ENCODE results near the gene OBSL1. TPM values are rescaled to one million over a fixed set of nuclear protein-coding genes. Genes with fewer than 3 reads are reported as not detected.

Gene OBSL1
- total RNA-seq, 2 experiments from 2014 or later = 0.99 to 1.2 TPM

DNA sequence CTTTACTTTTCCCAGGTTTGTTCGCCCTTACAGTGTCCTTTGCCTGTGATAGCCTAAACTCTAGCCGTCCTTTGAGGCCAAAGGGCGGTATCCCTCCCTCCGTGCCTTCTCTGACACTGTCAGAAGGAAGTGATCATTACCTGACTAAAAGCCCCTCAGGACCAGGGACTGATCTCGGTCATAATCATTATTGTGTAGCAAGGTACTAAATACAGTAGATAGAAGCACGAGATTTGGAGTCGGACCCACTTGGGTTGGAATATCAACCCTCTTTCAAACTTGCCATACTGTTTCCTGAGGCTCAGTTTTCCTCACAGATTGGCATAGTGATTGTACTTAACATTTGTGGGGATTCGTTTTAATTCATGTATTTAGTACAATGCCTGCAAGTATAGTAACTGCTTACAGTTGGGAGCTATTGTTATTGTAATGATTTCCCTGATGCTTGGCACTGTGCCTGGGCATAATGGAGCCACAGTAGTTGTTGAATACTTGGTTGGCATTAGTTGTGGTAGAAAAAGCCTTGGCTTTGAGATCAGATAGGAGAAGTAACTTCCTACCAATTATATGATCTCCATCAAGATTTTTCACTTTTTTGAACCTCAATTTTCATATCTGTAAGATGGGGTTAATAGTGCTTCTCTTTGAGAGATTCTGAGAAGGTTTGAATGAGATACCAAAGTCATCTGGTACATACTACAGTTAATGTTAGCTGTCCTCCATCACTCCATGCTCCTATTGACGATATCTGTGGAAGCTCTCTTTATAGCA lies 27.2 kb upstream of the OBSL1 start:
- POLR2A ChIA-PET = interaction anchor here (0.6 kb wide), 2 partner anchors 20 to 114 kb away, joined by 3 to 4 read pairs; no protein-coding TSS in a partner anchor
- CTCF ChIA-PET = interaction anchor here (0.7 to 2.4 kb wide), 4 partner anchors 9 to 88 kb away, joined by 3 to 8 read pairs (median 3); partner anchors contain the start of genes CHPF and TMEM198

DNA sequence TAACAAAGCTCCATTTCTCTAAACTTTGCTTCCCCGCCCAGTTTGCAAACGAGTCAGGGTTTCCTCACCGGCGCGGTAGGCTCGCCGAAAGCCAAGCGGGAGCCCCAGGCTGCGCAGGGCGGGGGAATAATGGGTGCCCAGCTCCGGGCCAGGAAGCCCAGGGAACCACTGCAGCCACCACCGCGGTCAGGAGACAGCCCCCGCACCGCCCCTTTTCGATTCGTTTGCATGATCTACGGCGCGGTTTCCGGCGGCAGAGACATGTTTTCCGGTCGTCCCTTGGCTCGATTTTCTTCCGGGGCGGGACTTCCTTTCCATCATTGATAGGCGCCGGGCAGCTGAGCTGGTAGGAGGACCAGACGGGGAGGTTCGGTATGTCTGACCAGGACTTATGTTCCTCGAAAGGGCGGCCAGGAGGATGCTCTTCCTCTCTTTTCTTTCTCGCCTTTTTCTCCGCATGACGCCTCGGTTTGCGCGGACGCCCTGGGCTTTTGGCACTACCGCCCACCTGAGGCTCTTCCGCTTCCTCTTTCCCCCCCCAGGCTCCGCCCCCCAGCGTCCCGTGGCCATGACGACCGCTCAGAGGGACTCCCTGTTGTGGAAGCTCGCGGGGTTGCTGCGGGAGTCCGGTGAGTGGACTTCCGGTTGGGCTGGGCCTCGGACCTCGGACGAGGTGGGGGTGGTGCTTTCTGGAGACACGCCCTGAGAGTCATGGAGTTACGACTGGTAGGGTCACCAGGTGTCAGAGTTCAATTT lies 26.4 kb upstream of the OBSL1 start, which contains the start of gene STK11IP:
Gene STK11IP (plus strand): TSS at position 306 of the 756 bp plus-strand sequence. CDS start 263 bp downstream, at position 569.
- POLR2A ChIA-PET = interaction anchor here (0.6 to 1.1 kb wide), 4 partner anchors 19 to 205 kb away, joined by 3 to 5 read pairs (median 4); partner anchors contain the start of genes CHPF and TMEM198
- CTCF ChIA-PET = interaction anchor here (0.7 to 2.4 kb wide), 6 partner anchors 10 to 88 kb away, joined by 3 to 8 read pairs (median 3); partner anchors contain the start of genes CHPF and TMEM198

- ChIA-PET CTCF (interaction anchor here (0.9 to 2.4 kb wide), 5 partner anchors 10 to 67 kb away, joined by 3 to 8 read pairs (median 3); partner anchors contain the start of genes CHPF and TMEM198), POLR2A (interaction anchor here (0.6 to 1.1 kb wide), 2 partner anchors 53 to 204 kb away, joined by 4 to 5 read pairs; partner anchors contain the start of genes CHPF and TMEM198)
These were observed 25.7 kb upstream of the OBSL1 start for GRCh38 chr2:219596954-219597551.

DNA sequence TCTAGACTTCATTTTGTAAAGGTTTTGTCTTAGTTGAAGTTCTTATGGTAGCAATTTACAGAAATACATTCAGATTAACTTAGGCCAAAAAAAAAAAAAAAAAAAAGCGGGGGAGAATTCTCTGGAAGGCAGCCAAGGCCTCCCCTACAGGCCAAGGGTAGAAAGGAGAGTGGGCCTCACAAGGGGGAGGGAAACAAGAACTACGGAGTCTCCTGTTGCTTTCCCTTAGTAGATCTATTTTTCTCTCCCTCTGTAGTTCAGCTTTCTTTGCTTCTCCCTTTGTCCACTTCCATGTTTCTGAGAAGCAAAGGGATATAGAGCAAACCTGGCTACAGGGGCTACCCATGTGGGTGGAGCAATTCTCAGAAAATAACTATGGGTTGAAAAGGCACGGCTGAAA lies 23.9 kb upstream of the OBSL1 start:
- POLR2A ChIA-PET = no interaction called here
- CTCF ChIA-PET = interaction anchor here (0.8 kb wide), 1 partner anchor 54 kb away, joined by 3 read pairs; no protein-coding TSS in a partner anchor

- ChIA-PET CTCF (no interaction called here), POLR2A (no interaction called here)
These were observed 21.8 kb upstream of the OBSL1 start for GRCh38 chr2:219593154-219593553.

- CTCF ChIA-PET = interaction anchor here (0.5 kb wide), 1 partner anchor 481 kb away, joined by 3 read pairs; no protein-coding TSS in a partner anchor
- POLR2A ChIA-PET = no interaction called here
These were observed 21.4 kb upstream of the OBSL1 start for GRCh38 chr2:219592736-219593135.

GRCh38 chr2:219591091-219591490 lies 19.8 kb upstream of the OBSL1 start:
- ChIA-PET POLR2A (no interaction called here), CTCF (no interaction called here)

DNA sequence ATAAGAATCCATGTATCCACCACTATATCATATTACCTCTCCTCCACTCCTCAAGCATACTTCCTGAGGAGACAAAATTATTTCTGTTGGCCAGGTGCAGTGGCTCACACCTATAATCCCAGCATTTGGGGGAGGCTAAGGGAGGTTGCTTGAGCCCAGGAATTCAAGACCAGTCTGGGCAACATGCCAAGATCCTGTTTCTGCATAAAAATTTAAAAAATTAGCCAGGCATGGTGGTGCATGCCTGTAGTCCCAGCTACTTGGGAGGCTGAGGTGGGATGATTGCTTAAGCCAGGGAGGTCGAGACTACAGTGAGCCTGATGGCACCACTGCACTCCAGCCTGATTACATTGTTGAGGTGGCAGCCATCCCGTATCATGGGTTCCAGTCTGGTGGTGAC lies 10.0 kb upstream of the OBSL1 start:
- CTCF ChIA-PET = interaction anchor here (1.0 kb wide), 1 partner anchor 21 kb away, joined by 3 read pairs; no protein-coding TSS in a partner anchor
- POLR2A ChIA-PET = no interaction called here

- CTCF ChIA-PET = no interaction called here
- POLR2A ChIA-PET = interaction anchor here (0.6 kb wide), 1 partner anchor 19 kb away, joined by 3 read pairs; no protein-coding TSS in a partner anchor
These were observed 7.7 kb upstream of the OBSL1 start for GRCh38 chr2:219578811-219579613.

GRCh38 chr2:219576505-219577388 lies 5.4 kb upstream of the OBSL1 start:
- CTCF ChIA-PET = interaction anchor here (1.6 kb wide), 1 partner anchor 17 kb away, joined by 4 read pairs; no protein-coding TSS in a partner anchor
- POLR2A ChIA-PET = no interaction called here

DNA sequence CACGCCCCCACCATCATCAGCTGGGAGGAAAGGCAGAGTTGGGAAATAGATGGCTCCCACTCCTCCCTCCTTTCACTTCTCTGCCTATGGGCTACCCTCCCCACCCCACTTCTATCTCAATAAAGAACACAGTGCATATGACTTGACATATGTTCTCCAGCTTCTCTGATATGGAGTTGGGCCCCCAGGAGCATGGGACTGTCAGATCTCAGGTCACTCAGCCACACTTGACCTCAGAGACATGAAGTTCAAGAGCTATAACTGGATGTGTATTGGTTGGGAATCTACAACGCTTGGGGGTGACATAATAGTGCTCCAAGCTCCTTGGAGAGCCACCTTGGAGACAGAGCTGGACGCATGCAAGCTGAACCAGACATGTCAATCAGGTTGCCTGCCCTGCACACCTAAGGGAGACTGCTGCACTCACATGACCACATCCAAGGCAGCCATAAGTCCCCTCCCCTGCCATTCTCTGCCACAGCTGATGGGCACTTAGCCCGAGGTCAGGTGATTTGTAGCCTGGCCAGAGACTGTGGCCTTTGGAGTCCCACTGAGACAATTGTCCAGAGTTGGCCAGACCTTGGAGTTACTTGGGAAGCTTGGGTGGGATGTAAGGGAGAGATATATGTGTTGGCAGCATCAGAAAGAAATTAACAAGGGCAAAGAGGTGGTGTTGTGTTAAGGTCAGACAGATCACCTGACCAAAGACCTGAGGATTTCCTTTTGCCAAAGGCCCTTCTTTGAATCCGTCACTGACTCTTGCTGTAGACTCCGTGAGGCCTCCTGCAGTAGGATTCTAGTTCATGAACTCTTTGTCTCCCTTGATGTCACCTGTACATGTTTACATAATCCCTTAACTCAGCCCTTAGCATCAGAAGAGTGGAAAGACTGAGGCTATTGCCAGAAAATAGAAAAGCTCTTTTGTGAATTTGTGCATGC lies 4.5 kb upstream of the OBSL1 start:
- POLR2A ChIA-PET = no interaction called here
- CTCF ChIA-PET = no interaction called here

DNA sequence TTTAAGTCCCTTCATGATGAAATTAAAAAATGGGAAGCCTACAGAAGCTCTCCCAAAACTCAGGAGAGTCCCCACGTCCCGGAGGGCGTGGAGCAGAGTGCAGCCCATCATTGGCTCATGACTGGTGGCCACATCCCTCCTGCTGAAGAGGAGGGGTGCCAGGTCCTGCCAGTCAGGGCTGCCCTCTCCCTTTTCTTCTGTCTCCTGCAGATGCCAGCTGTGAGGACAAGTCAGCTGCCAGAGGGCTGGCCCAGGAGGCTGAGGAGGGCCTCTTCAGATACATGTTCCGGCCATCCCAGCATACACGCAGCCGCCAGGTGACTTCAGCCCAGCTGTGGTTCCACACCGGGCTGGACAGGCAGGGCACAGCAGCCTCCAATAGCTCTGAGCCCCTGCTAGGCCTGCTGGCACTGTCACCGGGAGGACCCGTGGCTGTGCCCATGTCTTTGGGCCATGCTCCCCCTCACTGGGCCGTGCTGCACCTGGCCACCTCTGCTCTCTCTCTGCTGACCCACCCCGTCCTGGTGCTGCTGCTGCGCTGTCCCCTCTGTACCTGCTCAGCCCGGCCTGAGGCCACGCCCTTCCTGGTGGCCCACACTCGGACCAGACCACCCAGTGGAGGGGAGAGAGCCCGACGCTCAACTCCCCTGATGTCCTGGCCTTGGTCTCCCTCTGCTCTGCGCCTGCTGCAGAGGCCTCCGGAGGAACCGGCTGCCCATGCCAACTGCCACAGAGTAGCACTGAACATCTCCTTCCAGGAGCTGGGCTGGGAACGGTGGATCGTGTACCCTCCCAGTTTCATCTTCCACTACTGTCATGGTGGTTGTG lies 3.4 kb upstream of the OBSL1 start:
- POLR2A ChIA-PET = no interaction called here
- CTCF ChIA-PET = no interaction called here

- POLR2A ChIA-PET = no interaction called here
- CTCF ChIA-PET = no interaction called here
These were observed 1.8 kb upstream of the OBSL1 start for GRCh38 chr2:219573166-219573565.

- ChIA-PET POLR2A (interaction anchor here (0.6 kb wide), 1 partner anchor 199 kb away, joined by 3 read pairs; no protein-coding TSS in a partner anchor), CTCF (interaction anchor here (1.5 kb wide), 1 partner anchor 31 kb away, joined by 5 read pairs; no protein-coding TSS in a partner anchor)
These were observed 1.1 kb upstream of the OBSL1 start, which contains the start of gene INHA for GRCh38 chr2:219572237-219573001. TSS of gene INHA (plus strand) at chr2:219572310. CDS start at chr2:219572375, 65 bp downstream.

- POLR2A ChIA-PET = interaction anchor here (0.6 kb wide), 1 partner anchor 17 kb away, joined by 3 read pairs; no protein-coding TSS in a partner anchor
These were observed 422 bp downstream of the OBSL1 start for GRCh38 chr2:219570924-219571310.

More at GRCh38 chr2:219570924-219571310, 422 bp downstream of the OBSL1 start:
- CTCF ChIA-PET = interaction anchor here (0.5 to 2.0 kb wide), 3 partner anchors 11 to 113 kb away, joined by 4 to 11 read pairs (median 5); no protein-coding TSS in a partner anchor

All from activated CD8-positive, alpha-beta memory T cell treated with anti-CD3 and anti-CD28 coated beads for 36 hours (primary cell).